Fibroblast of lung (primary cell): ENCODE results near the gene FSTL5.

ENCODE experiments used
- EZH2 ChIP-seq: IDR thresholded peaks from 2 replicates; pipeline ENCODE4 v1.5.1; 2012; ENCODE audit warnings: low read length, control low read depth, mild to moderate bottlenecking; ENCODE audit errors: missing control alignments
- TF ChIP-seq, protein P1 (sequence below), 2 donors: IDR thresholded peaks in 1 of 2; conservative IDR thresholded peaks in 1 of 2; 1 replicate in 1 of 2; 2 replicates in 1 of 2; pipeline ENCODE4 v1.5.1; 2011 to 2012; ENCODE audit warnings: low read length in 2 of 2, control low read depth in 1 of 2, inconsistent platforms in 1 of 2, low read depth in 1 of 2, mild to moderate bottlenecking in 1 of 2

GRCh38 chr4:161829591-161829990 is 334.2 kb downstream of the FSTL5 start:
- TF ChIP-seq, protein P1, sequence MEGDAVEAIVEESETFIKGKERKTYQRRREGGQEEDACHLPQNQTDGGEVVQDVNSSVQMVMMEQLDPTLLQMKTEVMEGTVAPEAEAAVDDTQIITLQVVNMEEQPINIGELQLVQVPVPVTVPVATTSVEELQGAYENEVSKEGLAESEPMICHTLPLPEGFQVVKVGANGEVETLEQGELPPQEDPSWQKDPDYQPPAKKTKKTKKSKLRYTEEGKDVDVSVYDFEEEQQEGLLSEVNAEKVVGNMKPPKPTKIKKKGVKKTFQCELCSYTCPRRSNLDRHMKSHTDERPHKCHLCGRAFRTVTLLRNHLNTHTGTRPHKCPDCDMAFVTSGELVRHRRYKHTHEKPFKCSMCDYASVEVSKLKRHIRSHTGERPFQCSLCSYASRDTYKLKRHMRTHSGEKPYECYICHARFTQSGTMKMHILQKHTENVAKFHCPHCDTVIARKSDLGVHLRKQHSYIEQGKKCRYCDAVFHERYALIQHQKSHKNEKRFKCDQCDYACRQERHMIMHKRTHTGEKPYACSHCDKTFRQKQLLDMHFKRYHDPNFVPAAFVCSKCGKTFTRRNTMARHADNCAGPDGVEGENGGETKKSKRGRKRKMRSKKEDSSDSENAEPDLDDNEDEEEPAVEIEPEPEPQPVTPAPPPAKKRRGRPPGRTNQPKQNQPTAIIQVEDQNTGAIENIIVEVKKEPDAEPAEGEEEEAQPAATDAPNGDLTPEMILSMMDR (conservative IDR thresholded peaks at IDR 0.05 in 1 of 2, IDR thresholded peaks at IDR 0.05 in 1 of 2; ENCODE audit: low read depth in 1 of 2, low read length in 2 of 2), result no peak
- TF ChIP-seq EZH2, result no peak
